Pancreas (tissue), 10 donors: ENCODE results near the gene CD4. TPM values are rescaled to one million over a fixed set of nuclear protein-coding genes. Genes with fewer than 3 reads are reported as not detected.

ENCODE experiments used
- ATAC-seq, 4 donors: fragments of 200-7000 bp; cut with Tn5 transposase; one replicate each; pipeline versions ENCODE4 v1.8.0 to v1.9.1; 2020; ENCODE audit warnings: mild to moderate bottlenecking in 4 of 4, moderate library complexity in 4 of 4
- DNase-seq, 6 donors: peaks; one replicate each; pipeline ENCODE4 v3.0.0-alpha.2; 2020
- FAIRE-seq: peaks from 2 replicates; lab custom pipeline; 2012; peaks lifted over from hg19 to GRCh38; lab: Jason Lieb, UNC
- H3K27ac ChIP-seq, 4 donors: fragments of 200-600 bp; sonication (generic); 1 replicate in 3 of 4; 2 replicates in 1 of 4; pipeline versions ENCODE4 v1.5.0 to v1.8.0; 2020
- H3K27me3 ChIP-seq, 4 donors: fragments of 200-600 bp; one replicate each; pipeline ENCODE4 v1.8.0; 2021
- H3K36me3 ChIP-seq, 3 donors: fragments of 200-600 bp; sonication (generic) in 1 of 3; one replicate each; pipeline versions ENCODE4 v1.5.0 to v1.8.0; 2020 to 2021
- H3K4me1 ChIP-seq, 3 donors: fragments of 200-600 bp; one replicate each; pipeline ENCODE4 v1.8.0; 2021
- H3K4me3 ChIP-seq, 4 donors: fragments of 200-600 bp; sonication (generic) in 2 of 4; one replicate each; pipeline versions ENCODE4 v1.5.0 to v1.8.0; 2020 to 2021
- H3K9me3 ChIP-seq, 4 donors: fragments of 200-600 bp; one replicate each; pipeline ENCODE4 v1.8.0; 2021
- WGBS, 2 donors: extraction: QIAGEN DNeasy Blood & Tissue Kit; methylation state at CpG; one replicate each; pipeline ENCODE4 v1.1.7; 2013; 5-methylcytosine and 5-hydroxymethylcytosine counted together
- intact Hi-C, 3 donors: fragments of 100-400 bp; cut with DNase I; formaldehyde crosslinking; loops; one replicate each; pipeline versions ENCODE4 v1.11.1 to v1.14.2; 2022
- polyA plus RNA-seq, 2 donors: library from polyadenylated mRNA; stranded (reverse); fragments of 200-250 nt; gene quantifications; one replicate each; pipeline ENCODE4 v1.2.3, GENCODE V29; 2013
- total RNA-seq, 6 donors: library from RNA; stranded (reverse); fragmentation: NEBNext Ultra II Directional in 4 of 6; extraction: Animal tissue kit (Norgen Biotek cat#: 25700) in 4 of 6; gene quantifications; one replicate each; pipeline versions ENCODE4 v1.2.1 to v1.2.4, GENCODE V29; 2021 to 2023
- TF ChIP-seq, protein P1 (sequence below), 4 donors: fragments of 200-600 bp; sonication (generic) in 3 of 4; IDR thresholded peaks; one replicate each; pipeline versions ENCODE4 v1.5.0 to v1.8.0; 2021; ENCODE audit warnings: antibody characterized with exemption in 4 of 4
- donor health status: healthy with polysubstance abuse.
- donor health status: DM: no; HTN: no; CAD: no; lungs with moderate emphysema.
- donor health status: DM: no; HTN: no; CAD: no.
- donor health status: control.
- donor health status: control.
- donor health status: Bipolar disorder and iron deficiency.
- donor health status: DM: yes; HTN: yes; CAD: no.
- donor health status: DM: no; HTN: no; CAD: no.
- donor health status: DM: no; HTN: no; CAD: no.
- donor health status: DM: yes; HTN: yes; CAD: no.

CD4 gene
- total and polyA plus RNA-seq, 8 donors = 1.2 to 19.9 (median 2.1) TPM

DNA sequence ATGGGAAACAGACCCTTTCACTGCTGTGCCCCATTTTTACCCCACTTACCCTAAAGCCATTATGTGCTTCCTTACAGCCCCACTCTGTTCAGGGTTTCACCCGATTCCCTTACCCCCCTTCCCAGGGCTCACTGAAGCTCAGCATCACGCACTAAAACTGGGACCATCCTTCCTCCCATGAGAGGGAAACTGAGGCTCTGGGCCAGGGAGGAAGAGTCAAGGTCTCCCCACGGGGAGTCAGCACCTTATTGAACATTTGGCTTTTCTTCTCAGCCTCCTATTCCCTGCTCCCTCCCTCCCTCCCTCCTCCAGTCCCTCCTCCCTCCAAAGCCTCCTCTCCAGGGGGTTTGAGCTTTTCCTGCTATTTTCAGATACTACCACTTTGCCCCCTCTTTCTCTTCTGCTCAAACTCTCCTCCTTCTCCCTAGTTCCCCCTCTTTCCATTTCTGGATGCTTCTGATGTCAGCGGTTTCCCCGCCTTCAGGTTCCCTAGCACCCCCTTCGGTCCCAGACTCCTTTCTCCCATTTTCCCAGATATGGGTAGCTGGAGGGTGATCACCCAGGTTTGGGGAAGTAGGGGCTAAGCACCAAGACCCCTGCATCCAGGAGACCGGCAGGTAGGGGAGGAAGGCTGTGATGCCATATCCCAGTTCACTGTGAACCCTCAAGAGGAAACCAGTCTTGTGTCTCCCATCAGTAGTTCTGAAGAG is 33.3 kb downstream of the CD4 start:
- Histone ChIP-seq H3K36me3 (no peaks in the 10 kb centered on the region), H3K9me3 (no peaks in the 10 kb centered on the region), H3K27me3 (peaks cover 0 to 3% (median 0%) of the 10 kb centered on the region in 4 donors), H3K4me3 (peak overlapping the region in 1 of 4 donors; percentile 36), H3K27ac (no peak overlapping the region), H3K4me1 (peaks cover 0 to 4% (median 0%) of the 10 kb centered on the region in 3 donors)
- TF ChIP-seq, protein P1, sequence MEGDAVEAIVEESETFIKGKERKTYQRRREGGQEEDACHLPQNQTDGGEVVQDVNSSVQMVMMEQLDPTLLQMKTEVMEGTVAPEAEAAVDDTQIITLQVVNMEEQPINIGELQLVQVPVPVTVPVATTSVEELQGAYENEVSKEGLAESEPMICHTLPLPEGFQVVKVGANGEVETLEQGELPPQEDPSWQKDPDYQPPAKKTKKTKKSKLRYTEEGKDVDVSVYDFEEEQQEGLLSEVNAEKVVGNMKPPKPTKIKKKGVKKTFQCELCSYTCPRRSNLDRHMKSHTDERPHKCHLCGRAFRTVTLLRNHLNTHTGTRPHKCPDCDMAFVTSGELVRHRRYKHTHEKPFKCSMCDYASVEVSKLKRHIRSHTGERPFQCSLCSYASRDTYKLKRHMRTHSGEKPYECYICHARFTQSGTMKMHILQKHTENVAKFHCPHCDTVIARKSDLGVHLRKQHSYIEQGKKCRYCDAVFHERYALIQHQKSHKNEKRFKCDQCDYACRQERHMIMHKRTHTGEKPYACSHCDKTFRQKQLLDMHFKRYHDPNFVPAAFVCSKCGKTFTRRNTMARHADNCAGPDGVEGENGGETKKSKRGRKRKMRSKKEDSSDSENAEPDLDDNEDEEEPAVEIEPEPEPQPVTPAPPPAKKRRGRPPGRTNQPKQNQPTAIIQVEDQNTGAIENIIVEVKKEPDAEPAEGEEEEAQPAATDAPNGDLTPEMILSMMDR (IDR thresholded peaks at IDR 0.05) = no peak
- DNase-seq (no peak), ATAC-seq (no peak), FAIRE-seq (no peak)
- 44 to 55% methylated on average over 7 of the region's 7 CpGs for WGBS, 2 donors
- intact Hi-C loops = loop anchor here in 1 of 3 donors (10.0 kb wide), 1 partner anchor 88 kb away; no protein-coding TSS in a partner anchor

DNA sequence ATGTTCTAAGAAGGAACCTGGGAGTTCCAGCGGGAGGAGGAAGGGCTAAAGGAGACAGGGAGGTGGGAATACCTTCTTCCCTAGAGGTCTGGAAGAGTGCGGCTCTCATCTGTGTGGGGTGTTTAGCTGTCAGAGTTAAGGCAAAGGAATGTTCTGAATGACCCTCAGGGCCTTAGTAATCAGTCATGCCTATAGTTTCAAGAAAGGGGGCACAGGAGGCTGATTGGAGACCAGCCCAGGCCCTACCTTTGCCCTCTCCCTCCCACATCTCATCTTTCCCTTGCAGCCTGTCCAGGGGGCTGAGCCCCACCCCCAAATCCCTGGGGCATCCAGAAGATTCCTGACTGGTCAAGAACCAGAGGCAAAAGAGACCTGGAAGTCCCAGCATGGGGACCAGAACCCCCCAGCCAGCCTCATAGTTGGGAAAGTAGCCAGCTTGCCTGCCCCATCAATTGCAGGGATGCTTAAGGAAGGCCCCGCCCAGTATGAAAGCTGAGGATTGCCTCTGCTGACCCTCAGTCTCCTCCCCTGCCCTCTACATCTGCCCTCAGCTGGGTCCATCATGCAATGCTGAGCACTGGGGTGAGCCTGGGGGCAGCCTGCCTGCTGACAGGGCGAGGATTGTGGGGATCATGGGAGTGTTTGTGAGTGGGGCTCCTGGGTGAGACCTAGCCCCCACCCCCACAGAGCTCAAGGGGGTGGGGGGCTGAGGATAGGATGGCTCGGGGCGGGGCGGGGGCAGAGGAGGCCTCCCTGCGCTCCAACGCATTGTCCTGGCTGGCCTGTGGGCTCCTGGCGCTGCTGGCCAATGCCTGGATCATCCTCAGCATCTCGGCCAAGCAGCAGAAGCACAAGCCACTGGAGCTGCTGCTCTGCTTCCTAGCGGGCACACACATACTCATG is 34.1 kb downstream of the CD4 start:
- TF ChIP-seq, protein P1 (IDR thresholded peaks at IDR 0.05) = no peak
- peaks cover 0 to 3% (median 0%) of the 10 kb centered on the region in 4 donors for H3K27me3 ChIP-seq
- H3K36me3 ChIP-seq = no peaks in the 10 kb centered on the region
- intact Hi-C loops = loop anchor here in 1 of 3 donors (10.0 kb wide), 1 partner anchor 89 kb away; no protein-coding TSS in a partner anchor
- H3K9me3 ChIP-seq = no peaks in the 10 kb centered on the region
- 52 to 54% methylated on average over 10 to 12 of the region's 12 CpGs for WGBS, 2 donors
- H3K27ac ChIP-seq = no peak overlapping the region
- peak in 1 of 6 donors; percentile 30 for DNase-seq
- H3K4me1 ChIP-seq = peaks cover 0 to 4% (median 0%) of the 10 kb centered on the region in 3 donors
- H3K4me3 ChIP-seq = no peak overlapping the region
- no peak for FAIRE-seq
- ATAC-seq = no peak

DNA sequence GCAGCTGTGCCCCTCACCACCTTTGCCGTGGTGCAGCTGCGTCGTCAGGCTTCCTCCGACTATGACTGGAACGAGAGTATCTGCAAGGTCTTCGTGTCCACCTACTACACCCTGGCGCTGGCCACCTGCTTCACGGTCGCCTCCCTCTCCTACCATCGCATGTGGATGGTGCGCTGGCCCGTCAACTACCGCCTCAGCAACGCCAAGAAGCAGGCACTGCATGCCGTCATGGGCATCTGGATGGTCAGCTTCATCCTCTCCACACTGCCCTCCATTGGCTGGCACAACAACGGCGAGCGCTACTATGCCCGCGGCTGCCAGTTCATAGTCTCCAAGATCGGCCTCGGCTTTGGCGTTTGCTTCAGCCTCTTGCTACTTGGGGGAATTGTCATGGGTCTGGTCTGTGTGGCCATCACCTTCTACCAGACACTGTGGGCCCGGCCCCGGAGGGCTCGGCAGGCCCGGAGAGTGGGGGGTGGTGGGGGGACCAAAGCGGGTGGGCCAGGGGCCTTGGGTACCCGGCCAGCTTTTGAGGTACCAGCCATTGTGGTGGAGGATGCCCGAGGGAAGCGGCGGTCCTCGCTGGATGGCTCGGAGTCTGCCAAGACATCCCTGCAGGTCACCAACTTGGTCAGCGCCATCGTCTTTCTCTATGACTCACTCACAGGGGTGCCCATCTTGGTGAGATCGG is 34.9 kb downstream of the CD4 start:
- intact Hi-C loops = loop anchor here in 1 of 3 donors (10.0 kb wide), 1 partner anchor 89 kb away; no protein-coding TSS in a partner anchor
- Histone ChIP-seq H3K27ac (no peak overlapping the region), H3K4me3 (no peak overlapping the region), H3K9me3 (no peaks in the 10 kb centered on the region), H3K4me1 (peaks cover 0 to 4% (median 0%) of the 10 kb centered on the region in 3 donors), H3K36me3 (no peaks in the 10 kb centered on the region), H3K27me3 (peaks cover 0 to 3% (median 0%) of the 10 kb centered on the region in 4 donors)
- 59 to 67% methylated on average over 35 to 37 of the region's 37 CpGs for WGBS, 2 donors
- TF ChIP-seq, protein P1 (IDR thresholded peaks at IDR 0.05) = no peak
- peak in 1 of 6 donors; percentile 57 for DNase-seq
- FAIRE-seq = no peak
- ATAC-seq = no peak

DNA sequence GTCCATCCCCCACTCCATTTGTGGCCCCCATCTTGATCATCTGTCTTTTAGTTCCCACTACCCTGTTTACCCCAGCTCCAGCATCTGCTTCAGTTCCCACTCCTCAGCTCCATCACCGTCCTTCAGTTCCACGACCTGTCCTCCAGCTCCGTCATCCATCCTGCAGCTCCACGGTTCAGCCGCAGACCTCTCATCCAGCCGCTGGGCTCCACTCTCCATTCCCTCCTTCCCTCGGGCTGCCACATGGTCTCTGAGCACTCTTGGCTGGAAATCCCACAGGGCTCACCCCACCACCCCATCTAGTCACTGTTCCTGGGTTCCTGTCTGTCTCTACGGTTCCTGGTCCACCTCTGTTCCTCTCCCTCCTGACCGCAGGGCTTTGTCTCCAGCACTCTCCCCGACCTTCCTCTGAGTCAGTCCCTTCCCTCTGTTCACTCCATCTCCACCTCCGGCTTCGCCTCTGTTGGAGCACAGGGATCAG is 35.6 kb downstream of the CD4 start:
- Histone ChIP-seq H3K9me3 (no peaks in the 10 kb centered on the region), H3K36me3 (no peaks in the 10 kb centered on the region), H3K4me3 (no peak overlapping the region), H3K4me1 (peaks cover 0 to 4% (median 0%) of the 10 kb centered on the region in 3 donors), H3K27me3 (peaks cover 0 to 3% (median 0%) of the 10 kb centered on the region in 4 donors), H3K27ac (no peak overlapping the region)
- TF ChIP-seq, protein P1 (IDR thresholded peaks at IDR 0.05) = no peak
- WGBS, 2 donors = 19 to 23% methylated on average over 11 to 12 of the region's 12 CpGs
- ATAC-seq (no peak), FAIRE-seq (no peak), DNase-seq (peak in 1 of 6 donors; percentile 35)
- intact Hi-C loops = loop anchor here in 1 of 3 donors (10.0 kb wide), 1 partner anchor 90 kb away; no protein-coding TSS in a partner anchor
